OCI-LY1 (cell line): ENCODE measurements around the gene PTPN3.

Source experiments
- H2AFZ ChIP-seq: fragments of 200-600 bp; sonication (generic), shearing (Covaris generic); 2 replicates; pipeline ENCODE4 v1.6.0; 2014; ENCODE audit warnings: antibody characterized with exemption, mild to moderate bottlenecking, low read length
- H3F3A ChIP-seq: fragments of 200-600 bp; sonication (generic), shearing (Covaris generic); 2 replicates; pipeline ENCODE4 v1.6.0; 2014; ENCODE audit warnings: mild to moderate bottlenecking, antibody characterized with exemption, low read length, moderate library complexity; ENCODE audit not compliant: insufficient read depth
- H3K27ac ChIP-seq: fragments of 200-600 bp; sonication (generic); 2 replicates; pipeline ENCODE4 v1.5.1; 2014; ENCODE audit warnings: low read length, mixed run types, mild to moderate bottlenecking, low read depth; ENCODE audit not compliant: poor library complexity, severe bottlenecking
- H3K27me3 ChIP-seq: fragments of 200-600 bp; sonication (generic); 2 replicates; pipeline ENCODE4 v1.6.0; 2014; ENCODE audit warnings: antibody characterized with exemption, mild to moderate bottlenecking, low read length, moderate library complexity; ENCODE audit not compliant: insufficient read depth
- H3K36me3 ChIP-seq: fragments of 200-600 bp; sonication (generic); 2 replicates; pipeline ENCODE4 v1.6.1; 2014; ENCODE audit warnings: mild to moderate bottlenecking, antibody characterized with exemption, low read length, moderate library complexity, mixed read lengths; ENCODE audit not compliant: insufficient read depth
- H3K4me1 ChIP-seq: fragments of 200-600 bp; sonication (generic); 2 replicates; pipeline ENCODE4 v1.5.1; 2014; ENCODE audit warnings: mild to moderate bottlenecking, low read length, moderate library complexity; ENCODE audit not compliant: insufficient read depth, severe bottlenecking
- H3K4me2 ChIP-seq: fragments of 200-600 bp; sonication (generic), shearing (Covaris generic); 2 replicates; pipeline ENCODE4 v1.6.1; 2014; ENCODE audit warnings: low read length
- H3K4me3 ChIP-seq: fragments of 200-600 bp; sonication (generic); 2 replicates; pipeline ENCODE4 v1.5.1; 2014; ENCODE audit warnings: low read length, low read depth, mild to moderate bottlenecking, mixed read lengths; ENCODE audit not compliant: poor library complexity, severe bottlenecking
- H3K79me2 ChIP-seq: fragments of 200-600 bp; shearing (Covaris generic); 2 replicates; pipeline ENCODE4 v1.6.1; 2016; ENCODE audit warnings: mixed run types, low read length, mixed read lengths; ENCODE audit not compliant: insufficient read depth
- H3K9ac ChIP-seq: fragments of 200-600 bp; sonication (generic), shearing (Covaris generic); 2 replicates; pipeline ENCODE4 v1.6.1; 2014; ENCODE audit warnings: mild to moderate bottlenecking, low read length, mixed read lengths
- H3K9me2 ChIP-seq: fragments of 200-600 bp; sonication (generic), shearing (Covaris generic); 2 replicates; pipeline ENCODE4 v1.6.1; 2014; ENCODE audit warnings: low read depth, mild to moderate bottlenecking, low read length, mixed read lengths
- H3K9me3 ChIP-seq: fragments of 200-600 bp; shearing (Covaris generic); 2 replicates; pipeline ENCODE4 v1.6.1; 2014; ENCODE audit warnings: low read length, mixed read lengths
- H4K20me1 ChIP-seq: fragments of 200-600 bp; sonication (generic), shearing (Covaris generic); 2 replicates; pipeline ENCODE4 v1.6.0; 2016; ENCODE audit warnings: mild to moderate bottlenecking, low read length; ENCODE audit not compliant: insufficient read depth
- CTCF ChIP-seq: fragments of 200-600 bp; sonication (generic), shearing (Covaris generic); IDR thresholded peaks from 2 replicates; pipeline ENCODE4 v1.5.1; 2017; ENCODE audit warnings: mild to moderate bottlenecking, antibody characterized with exemption, low read length, moderate library complexity, mixed read lengths
- EZH2 ChIP-seq: fragments of 200-600 bp; sonication (generic), shearing (Covaris generic); IDR thresholded peaks from 2 replicates; pipeline ENCODE4 v1.8.0; 2017; ENCODE audit warnings: borderline replicate concordance, mixed run types, mild to moderate bottlenecking, antibody characterized with exemption, low read length, moderate library complexity, mixed read lengths

PTPN3 gene

GRCh38 chr9:109401169-109401989, 96.7 kb downstream of the PTPN3 start:
- Histone ChIP-seq H3K9ac (no peak overlapping the region), H3K27ac (no peak overlapping the region), H3K4me1 (no peaks in the 10 kb centered on the region)

DNA sequence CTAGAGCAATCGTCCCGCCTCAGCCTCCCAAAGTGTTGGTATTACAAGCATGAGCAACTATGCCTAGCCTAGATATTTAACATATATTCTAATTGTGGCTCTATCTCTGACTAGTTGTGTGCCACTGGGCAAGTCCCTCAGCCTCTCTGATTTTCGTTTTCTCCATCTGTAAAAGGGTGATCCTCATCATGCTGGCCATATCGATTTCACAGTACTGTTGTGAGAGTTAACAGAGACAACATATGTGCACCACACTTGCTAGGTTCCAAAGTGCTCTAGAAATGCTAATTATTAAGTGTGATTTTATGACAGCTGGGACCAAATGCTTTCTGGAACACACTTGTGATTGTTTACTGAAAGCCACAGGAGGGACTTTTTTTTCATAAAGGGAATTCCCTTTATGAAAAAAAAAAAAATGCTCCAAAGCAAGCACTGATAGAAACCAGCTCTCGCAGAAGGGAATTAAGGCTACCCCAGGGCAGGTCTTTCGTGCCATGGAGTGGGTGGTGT, 98.8 kb downstream of the PTPN3 start:
- Histone ChIP-seq H3F3A (no peaks in the 10 kb centered on the region), H3K9me3 (no peaks in the 10 kb centered on the region), H3K4me2 (no peak overlapping the region), H3K4me3 (no peak overlapping the region), H3K27ac (no peak overlapping the region), H3K4me1 (no peaks in the 10 kb centered on the region), H3K9ac (no peak overlapping the region), H3K27me3 (no peaks in the 10 kb centered on the region; the same call in 1 of the 2 replicates), H4K20me1 (no peaks in the 10 kb centered on the region), H3K79me2 (no peaks in the 10 kb centered on the region), H3K9me2 (no peaks in the 10 kb centered on the region), H3K36me3 (no peaks in the 10 kb centered on the region), H2AFZ (no peak overlapping the region)
- TF ChIP-seq EZH2 = no peak
- no peak for TF ChIP-seq CTCF

More at GRCh38 chr9:109401169-109401989, 96.7 kb downstream of the PTPN3 start:
- H3K27me3 ChIP-seq = no peaks in the 10 kb centered on the region; the same call in 1 of the 2 replicates
- H3K4me3 ChIP-seq = no peak overlapping the region
- no peak overlapping the region for H3K4me2 ChIP-seq
- TF ChIP-seq EZH2 (no peak), CTCF (peak; percentile 80)
- H3F3A ChIP-seq = no peaks in the 10 kb centered on the region
- no peak overlapping the region for H2AFZ ChIP-seq
- no peaks in the 10 kb centered on the region for H3K79me2 ChIP-seq
- H3K9me3 ChIP-seq = no peaks in the 10 kb centered on the region
- no peaks in the 10 kb centered on the region for H3K9me2 ChIP-seq
- H3K36me3 ChIP-seq = no peaks in the 10 kb centered on the region
- H4K20me1 ChIP-seq = no peaks in the 10 kb centered on the region

DNA sequence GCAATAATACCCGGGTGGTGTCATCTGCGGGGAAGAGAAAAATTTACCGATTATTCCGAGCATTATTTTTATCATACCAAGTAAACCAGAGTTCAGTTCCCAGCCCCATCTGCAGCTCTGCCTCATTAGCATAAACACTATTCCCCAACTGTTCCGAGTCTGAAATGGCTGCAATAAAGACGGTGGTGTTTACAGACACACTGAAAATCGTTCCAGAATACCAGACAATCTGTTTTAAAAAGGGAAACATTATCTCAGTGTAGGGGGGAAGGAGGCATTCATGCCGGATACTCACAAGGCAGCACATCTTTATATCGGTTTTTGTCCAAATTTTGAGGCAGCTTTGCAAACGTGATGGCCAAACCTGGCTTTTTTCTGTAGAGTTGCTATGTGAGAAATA, 106.9 kb downstream of the PTPN3 start:
- TF ChIP-seq EZH2 (no peak), CTCF (no peak)
- Histone ChIP-seq H3K9ac (no peak overlapping the region), H3K27me3 (no peaks in the 10 kb centered on the region), H3F3A (no peaks in the 10 kb centered on the region), H3K4me3 (no peak overlapping the region), H4K20me1 (no peaks in the 10 kb centered on the region), H3K9me2 (no peaks in the 10 kb centered on the region), H3K4me2 (no peak overlapping the region), H2AFZ (no peak overlapping the region), H3K79me2 (no peaks in the 10 kb centered on the region), H3K36me3 (no peaks in the 10 kb centered on the region), H3K9me3 (no peaks in the 10 kb centered on the region), H3K27ac (no peak overlapping the region), H3K4me1 (no peaks in the 10 kb centered on the region)
